NCI-H226 (cell line): Measurements from ENCODE around the gene P2RX6.

Experiments
- DNase-seq: peaks from one replicate; pipeline ENCODE4 v3.0.0-alpha.2; 2015

Gene P2RX6

DNA sequence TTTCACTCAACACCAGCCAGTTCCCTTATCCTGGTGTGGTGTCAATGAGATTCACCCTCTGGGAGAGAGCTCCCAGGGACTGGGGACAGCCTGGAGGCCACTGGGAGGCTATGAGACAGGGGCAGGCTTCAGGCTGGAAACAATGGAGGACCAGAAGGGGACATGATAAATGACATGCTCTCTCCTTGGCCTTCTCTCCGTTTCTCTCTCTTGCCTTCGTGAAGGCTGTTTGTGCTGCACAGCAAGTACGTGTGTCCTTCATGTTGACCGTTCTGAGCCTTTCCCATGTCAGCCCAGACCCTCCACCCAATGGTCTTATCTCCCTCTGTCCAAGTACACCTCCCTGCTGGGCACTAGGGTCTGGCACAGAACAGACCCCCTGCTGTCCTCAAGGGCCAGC lies 34.4 kb upstream of the P2RX6 start:
- DNase-seq = no peak

DNA sequence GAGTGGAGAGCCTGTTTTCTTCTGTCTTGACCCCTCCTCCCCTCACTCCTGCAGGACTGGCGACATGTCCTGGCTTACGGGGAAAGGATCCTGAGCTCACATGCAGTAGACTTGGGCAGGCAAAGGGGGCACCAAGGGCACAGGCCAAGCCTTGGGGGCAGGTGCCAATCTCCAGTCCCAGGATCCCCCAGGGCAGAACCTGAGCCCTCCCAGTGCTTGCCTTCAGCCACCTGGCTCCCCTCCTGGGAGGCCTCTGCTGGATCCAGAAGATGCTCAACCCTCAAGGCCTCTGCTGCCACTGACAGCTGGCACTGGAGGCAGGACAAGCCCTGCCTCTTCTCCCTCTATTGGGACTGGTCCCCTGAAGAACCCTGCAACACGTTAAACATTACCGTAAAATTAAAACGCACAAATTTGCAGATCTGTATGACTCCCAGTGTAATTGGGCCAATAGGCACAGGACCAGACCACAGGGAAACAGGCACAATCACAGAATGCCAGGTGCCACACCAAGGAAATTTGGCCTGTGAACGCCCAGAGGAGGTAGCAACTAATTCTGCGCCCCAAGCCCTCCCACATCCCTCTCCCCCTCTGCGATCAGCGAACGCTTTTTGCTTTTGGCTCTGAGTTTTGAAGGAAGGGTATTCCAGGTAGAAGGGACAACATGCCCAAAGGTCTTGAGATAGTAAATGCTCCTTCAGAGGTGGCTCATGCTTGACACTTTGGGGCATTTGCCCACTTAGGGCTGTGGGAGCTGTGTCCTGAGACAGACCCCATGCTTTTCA lies 33.8 kb upstream of the P2RX6 start:
- DNase-seq = no peak

DNA sequence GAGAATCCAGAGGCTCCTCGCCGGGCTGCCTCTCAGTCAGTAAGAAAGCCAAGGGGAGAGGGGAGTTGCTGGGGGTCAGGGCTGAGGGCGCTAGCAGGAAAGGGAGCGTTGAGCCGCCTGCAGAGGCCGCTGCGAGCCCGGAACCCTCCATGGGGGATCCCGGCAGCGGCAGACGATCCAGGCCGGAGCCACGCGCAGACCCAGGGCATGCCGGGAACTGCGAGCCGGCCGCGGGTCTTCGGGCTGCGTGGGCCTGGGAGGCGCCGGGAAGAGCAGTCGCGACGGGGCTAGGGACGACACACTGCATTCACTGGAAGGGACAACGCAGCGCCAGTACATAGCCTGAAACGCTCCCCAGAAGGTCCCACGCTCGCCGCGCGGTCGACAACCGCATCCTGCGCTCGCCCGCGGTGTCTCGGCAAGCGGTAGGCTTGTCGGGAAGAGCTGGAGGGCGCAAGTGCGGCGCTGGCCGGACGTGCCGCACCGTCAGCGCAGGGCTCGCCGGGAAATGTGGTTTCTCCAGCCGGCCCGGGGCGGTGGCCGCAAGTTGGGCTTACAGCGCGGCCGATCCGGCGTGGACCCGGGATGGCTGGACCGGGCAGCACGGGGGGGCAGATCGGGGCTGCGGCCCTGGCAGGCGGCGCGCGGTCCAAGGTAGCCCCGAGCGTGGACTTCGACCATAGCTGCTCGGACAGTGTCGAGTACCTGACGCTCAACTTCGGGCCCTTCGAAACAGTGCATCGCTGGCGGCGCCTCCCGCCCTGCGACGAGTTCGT lies 33.0 kb upstream of the P2RX6 start, which contains the start of gene LZTR1:
TSS of gene LZTR1 (plus strand) at position 511 of the 776 bp plus-strand sequence. CDS start at position 586, 75 bp downstream.
- DNase-seq = peak; percentile 61

DNA sequence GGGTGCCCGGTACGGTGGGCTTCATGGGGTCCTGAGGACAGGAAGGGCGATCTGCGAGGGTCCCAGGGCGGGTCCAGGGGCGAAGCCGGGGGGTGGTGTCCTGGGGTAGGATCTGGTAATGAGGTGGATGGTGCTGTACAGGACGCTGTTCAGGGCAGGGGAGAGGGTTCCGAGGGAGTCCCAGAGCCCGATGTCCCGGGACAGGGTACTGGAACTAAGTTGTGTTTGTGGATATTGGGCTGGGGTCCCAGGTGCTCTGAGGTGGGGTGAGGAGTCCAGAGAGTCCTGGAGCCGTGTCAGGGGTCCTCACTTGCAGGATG lies 32.4 kb upstream of the P2RX6 start:
- no peak for DNase-seq

DNA sequence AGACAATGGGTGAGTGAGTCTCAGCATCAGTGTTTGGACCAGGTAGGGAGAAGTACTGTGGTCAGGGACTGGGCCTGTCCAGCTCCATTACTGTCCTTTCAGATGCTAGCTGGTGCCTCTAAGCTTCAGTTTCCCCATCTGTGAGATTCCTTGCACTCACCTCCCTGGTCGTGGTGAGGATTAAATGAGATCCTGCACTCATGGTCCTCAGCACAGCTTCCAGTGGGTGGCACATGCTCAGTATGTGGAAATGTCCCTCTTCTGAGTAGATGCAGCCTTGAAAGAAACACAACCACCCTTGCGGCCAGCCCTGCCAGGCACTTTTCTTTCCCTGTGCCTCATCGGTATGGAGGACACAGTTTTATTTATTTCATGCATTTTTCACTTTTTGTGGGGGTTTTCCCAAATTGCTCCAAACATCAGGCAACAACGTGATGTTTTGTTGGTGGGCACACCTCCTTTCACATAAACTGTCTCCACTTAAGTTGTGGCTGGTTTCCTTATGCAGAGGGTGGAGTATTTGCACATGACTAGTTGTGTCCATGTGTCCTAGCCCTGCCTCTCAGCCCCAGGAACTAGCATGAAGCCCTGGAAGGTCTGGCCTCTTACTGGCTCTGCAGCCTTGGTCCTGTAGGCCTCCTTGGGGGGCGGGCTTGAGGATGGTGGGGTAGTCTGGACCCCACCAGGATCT lies 31.7 kb upstream of the P2RX6 start:
- no peak for DNase-seq

DNA sequence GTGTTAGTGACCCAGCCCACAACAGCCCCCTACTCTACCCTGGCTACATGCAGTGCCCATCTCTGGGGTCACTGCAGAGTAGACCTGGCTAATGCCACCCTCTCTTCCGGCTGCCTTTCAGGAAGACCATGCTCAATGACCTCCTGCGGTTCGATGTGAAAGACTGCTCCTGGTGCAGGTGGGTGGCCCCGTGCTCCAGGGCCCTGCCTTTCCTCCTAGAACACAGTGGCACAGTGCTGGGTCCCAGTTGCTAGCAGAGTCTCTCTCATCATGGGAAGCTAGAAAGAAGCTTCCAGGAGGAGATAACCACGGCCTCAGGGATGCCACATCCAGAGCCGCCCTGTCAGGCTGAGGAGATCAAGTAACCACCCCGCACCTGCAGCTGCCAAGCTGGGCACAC lies 29.2 kb upstream of the P2RX6 start:
- DNase-seq = no peak

DNA sequence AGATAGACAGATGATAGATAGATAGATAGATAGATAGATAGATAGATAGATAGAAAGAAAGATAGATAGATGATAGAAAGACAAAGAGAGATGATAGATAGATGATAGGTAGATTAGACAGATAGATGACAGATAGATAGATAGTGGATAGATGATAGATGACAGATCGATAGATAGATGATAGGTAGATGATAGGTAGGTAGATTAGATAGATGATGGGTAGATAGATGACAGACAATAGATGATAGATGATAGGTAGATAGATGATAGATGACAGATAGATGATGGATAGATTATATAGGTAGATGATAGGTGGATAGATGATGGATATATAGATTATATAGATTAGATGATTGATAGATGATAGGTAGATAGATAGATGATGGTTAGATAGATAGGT lies 28.6 kb upstream of the P2RX6 start:
- DNase-seq = no peak

DNA sequence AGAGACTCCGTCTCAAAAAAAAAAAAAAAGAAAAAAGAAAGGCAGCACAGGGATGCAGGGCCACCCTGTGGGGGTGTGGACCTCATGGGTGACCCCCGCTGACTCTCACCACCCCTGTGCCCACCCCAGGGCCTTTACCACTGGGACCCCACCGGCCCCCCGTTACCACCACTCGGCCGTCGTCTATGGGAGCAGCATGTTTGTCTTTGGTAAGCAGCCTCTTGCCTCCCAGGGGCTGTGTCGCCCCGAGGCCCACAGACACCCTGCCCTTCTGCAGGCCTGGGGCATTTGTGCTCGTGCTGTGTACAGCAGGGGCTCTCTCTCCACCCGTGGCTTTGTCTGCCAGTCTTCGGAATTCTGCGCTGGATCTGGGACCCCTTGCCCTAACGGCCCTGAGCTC lies 27.6 kb upstream of the P2RX6 start:
- DNase-seq = no peak

DNA sequence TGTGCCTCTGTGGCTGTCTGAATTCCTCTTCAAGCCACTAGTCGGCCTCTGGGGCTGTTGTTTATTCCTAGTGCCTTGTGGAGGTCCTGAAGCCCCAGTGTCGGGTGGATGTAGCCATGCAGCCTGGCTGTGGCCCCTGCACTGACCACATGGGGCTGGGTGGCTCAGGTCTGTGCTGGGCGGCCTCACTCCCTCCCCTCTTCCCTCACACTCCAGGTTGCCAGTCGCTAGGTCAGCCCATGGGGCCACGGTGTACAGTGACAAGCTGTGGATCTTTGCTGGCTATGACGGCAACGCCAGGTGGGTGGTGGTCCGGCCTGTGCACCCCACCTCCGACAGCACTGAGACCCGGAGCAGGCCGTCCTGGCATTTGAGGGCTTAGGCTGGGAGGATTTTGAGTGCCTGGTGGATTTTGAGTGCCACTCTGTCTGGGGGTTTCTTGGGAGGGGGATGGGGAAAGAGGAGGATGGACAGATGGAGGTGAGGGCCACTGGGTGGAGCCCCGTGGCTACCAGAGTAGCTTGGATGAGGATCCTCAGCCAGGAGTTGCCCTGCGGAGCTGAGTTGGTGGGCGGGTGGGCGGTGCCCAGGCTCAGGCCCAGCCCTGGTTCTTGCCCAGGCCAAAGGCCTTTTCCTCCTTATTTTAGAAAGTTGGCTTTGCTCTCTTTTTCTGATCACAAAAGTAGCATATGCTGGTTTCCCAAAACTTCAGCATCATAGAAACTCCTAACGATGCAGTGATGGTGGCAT lies 26.2 kb upstream of the P2RX6 start:
- DNase-seq = no peak

DNA sequence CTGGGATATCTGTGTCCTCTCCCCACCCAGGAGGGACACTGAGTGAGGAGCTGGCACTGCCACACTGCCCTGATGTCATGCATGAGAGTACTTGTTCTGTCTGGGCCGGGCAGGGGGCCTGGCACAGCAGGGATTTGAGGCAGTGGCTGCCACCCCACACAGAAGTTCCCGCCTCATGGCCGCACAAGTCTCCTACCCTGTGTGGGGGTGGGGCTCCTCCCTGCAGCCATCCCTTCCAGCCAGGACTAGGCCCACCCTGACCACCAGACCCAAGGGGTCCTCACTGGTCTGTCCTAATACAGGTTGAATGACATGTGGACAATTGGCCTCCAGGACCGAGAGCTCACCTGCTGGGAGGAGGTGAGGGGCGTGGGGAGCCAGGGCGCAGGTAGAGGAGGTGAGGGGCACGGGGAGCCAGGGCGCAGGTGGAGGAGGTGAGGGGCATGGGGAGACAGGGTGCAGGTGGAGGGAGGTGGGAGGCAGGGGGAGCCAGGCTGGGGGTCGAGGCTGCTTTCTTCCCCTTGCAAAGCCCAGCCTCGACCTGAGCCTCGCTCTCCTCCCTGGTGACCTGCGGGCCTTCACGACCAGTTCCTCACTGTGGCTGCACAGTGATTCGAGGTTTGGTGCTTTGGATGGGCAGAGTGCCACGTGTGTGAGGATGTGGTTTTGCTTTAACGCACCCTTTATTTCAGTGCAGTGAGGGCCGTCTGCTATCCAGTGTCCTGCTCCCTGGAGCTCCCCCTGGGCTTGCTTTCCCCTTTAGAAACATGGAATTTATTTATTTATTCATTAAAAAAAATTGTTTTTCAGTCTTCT lies 25.4 kb upstream of the P2RX6 start:
- DNase-seq = no peak

DNA sequence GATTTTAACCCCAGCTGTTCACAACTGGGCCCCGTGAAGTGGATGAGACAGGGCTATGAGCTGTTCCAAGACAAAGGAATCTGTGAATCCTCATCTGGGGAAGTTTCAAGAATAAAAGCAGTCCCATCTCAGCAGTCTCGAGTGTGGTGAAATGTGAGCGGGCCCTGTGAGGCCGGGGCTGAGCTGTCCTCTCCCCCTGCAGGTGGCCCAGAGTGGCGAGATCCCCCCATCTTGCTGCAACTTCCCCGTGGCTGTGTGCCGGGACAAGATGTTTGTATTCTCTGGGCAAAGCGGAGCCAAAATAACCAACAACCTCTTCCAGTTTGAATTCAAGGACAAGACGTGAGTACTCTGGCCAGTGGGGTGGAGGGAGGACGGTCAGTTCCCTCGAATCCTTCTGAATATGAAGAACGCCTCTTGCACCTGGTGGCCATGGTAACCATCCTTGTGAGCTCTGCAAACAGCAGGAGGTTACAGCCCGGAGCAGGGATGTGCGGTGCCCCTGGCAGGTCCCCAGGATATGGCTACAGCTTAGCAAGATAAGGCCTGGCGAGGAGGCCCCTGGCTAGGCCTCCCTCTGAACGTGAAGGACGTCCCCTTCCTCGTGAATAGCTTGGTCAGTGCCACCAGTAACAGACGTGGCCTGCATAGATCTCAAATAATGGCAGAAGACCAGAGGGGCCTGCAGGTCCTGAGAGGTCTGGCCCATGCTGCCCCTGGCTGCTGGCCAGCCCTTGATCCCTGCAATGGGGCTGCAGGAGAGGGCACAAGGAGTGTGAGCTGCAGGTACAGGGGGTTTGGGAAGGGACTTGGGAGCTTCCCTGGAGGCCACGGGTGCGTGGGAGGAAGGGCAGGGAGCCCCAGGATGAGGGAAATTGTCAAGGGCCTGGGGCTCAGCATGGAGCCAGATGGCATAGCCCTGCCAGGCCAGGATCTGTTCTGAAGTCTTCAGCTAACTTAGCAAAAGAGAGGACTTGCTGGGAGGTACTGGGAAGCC lies 24.5 kb upstream of the P2RX6 start:
- no peak for DNase-seq

DNA sequence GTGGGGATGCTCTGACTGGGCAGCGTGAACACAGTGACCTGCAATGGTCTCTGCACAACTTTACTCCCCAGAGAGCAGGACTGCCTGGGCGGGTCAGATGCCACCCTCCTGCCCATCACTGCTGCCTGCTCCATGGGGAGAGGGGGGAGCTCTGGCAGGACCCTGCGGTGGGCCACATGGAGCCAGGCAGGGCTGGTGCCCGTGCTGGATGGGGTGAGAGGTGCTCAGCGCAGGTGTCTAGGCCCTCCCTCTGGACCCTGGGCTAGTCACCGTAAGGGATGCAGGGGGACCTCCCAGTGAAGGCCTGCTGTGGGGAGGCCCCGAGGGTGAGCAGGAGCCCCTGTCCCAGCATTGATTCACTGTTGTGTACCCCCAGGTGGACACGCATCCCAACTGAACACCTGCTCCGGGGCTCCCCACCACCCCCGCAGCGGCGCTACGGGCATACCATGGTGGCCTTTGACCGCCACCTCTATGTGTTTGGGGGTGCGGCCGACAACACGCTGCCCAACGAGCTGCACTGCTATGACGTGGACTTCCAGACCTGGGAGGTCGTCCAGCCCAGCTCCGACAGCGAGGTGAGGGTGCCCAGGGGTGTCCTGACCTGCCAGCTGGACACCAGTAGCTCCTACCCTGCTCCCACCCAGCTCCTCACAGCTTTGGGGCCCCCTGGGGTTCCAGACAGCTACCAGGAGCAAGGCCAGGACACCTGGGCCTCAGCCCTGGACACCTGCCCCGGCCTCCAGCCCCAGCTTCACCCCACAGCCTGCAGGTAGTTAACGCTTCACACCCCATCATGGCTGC lies 23.5 kb upstream of the P2RX6 start:
- no peak for DNase-seq

DNA sequence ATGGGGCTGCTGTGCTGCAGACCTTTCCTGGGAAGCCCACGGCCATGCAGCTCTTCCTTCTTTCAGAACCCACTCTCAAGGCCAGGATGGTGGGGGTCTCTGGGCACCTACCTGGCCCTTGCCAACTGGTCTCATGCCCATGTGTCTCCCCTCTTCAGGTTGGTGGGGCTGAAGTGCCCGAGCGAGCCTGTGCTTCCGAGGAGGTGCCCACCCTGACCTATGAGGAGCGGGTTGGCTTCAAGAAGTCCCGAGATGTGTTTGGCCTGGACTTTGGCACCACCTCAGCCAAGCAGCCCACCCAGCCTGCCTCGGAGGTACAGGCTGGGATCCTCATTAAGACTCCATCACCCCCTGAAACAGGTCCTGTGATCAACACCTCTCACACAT lies 22.9 kb upstream of the P2RX6 start:
- no peak for DNase-seq

DNA sequence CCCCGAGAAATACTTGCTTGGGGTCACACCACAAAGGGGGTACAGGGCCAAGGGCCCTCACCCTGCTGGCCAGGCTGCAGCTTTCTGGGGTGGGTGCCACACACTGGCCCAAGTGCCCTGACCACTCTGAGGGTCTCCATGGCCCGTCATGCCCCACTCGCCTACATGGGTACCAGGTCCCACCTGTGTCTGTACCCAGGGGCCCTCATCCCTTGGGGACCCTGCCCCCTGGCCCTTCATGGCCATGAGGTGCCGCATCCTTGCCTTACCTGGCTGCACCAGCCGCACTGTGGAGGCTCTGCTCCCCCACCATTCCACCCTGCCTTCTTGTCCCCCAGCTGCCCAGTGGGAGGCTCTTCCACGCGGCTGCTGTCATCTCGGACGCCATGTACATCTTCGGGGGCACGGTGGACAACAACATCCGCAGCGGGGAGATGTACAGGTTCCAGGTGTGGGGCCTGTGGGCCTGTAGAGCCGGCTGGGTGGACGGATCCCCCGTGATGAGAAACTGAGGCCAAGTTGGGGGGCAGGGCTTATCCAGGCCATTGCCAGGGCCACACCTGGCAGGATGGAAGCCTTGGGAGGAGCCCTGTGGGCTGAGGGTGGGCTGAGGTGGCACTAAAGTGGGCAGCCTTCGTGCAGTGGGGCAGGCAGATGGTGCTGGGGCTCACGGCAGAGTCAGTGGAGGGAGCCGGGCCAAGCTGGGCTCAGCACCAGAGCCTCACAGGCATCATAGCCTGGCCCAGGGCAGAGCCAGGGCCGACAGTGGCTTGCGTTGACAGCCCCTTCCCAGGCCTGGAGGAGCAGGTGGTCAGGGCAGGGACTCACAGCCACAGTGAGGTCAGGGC lies 22.3 kb upstream of the P2RX6 start:
- DNase-seq = no peak

DNA sequence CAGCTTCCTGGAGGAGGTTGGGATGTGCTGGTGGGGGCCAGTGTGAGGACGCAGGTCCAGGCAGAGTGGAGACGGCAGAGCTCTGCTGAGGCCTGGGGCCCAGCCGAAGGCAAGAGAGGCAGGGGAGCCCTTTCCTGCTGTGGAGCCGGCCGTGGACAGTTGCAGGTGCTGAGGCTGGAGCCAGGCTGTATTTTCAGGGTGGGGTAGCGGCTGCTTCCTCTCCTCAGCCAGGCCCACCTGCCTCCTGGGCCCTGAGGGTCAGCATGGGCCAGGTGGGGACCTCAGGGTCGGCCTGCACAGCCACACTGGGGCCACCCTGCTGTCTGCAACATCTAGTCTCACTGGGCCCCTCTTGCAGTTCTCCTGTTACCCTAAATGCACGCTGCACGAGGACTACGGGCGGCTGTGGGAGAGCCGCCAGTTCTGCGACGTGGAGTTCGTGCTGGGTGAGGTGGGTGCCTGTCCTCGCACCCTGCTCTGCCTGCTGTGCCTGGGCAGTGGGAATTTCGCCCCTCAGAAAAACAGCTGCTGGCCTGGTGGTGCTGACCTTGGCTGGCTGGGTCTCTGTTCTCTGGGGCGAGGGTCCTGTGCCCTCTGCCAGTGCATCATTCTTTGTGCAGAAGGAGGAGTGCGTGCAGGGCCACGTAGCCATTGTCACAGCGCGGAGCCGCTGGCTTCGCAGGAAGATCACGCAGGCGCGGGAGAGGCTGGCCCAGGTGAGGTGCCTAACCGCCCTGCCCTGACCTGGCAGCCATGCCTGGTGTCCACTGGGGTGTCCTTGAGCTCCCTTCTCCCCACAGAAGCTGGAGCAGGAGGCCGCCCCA lies 21.4 kb upstream of the P2RX6 start:
- no peak for DNase-seq

DNA sequence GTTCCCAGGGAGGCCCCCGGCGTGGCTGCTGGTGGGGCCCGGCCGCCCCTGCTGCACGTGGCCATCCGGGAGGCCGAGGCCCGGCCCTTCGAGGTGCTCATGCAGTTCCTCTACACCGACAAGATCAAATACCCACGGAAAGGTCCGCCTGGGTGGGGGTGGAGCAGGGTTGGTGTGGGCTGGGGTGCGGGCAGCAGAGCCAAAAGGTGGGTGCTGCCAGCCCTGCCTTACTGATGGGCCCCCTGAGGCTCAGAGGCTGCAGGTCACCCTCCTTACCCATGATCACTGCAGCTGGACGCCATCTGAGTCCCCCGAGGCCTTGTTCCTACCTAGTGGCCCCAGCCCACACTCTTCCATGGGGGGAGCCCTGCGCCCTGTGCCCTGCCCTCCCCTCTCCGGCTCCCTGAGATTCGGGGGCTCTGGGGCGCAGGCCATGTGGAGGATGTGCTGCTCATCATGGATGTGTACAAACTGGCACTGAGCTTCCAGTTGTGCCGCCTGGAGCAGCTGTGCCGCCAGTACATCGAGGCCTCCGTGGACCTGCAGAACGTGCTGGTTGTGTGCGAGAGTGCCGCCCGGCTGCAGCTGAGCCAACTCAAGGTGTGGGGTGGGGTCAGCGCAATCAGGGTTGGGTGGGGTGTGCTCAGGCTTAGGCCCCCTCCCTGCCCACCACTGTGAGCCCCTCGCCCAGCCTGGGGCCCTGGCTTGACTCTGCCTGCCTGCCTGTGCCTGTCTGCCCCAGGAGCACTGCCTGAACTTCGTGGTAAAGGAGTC lies 20.6 kb upstream of the P2RX6 start:
- no peak for DNase-seq

DNA sequence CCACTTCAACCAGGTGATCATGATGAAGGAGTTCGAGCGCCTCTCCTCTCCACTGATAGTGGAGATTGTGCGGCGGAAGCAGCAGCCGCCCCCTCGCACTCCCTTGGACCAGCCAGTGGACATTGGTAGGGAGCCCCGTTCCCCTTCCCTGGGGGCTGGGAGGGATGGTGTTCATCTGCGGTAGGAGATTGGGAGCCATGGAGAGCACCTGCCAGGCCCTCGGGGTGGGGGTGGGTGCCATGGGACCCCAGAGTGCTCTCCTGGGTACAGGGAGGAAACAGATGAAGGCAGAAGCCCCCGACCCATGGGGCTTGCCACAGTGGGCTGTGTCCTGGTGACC lies 20.1 kb upstream of the P2RX6 start:
- no peak for DNase-seq
